ENCODE data around the gene C20orf141. TPM values are rescaled to one million over a fixed set of nuclear protein-coding genes. Genes with fewer than 3 reads are reported as not detected.

The C20orf141 gene
- total RNA-seq, 2 experiments from 2014 or later, result not detected

DNA sequence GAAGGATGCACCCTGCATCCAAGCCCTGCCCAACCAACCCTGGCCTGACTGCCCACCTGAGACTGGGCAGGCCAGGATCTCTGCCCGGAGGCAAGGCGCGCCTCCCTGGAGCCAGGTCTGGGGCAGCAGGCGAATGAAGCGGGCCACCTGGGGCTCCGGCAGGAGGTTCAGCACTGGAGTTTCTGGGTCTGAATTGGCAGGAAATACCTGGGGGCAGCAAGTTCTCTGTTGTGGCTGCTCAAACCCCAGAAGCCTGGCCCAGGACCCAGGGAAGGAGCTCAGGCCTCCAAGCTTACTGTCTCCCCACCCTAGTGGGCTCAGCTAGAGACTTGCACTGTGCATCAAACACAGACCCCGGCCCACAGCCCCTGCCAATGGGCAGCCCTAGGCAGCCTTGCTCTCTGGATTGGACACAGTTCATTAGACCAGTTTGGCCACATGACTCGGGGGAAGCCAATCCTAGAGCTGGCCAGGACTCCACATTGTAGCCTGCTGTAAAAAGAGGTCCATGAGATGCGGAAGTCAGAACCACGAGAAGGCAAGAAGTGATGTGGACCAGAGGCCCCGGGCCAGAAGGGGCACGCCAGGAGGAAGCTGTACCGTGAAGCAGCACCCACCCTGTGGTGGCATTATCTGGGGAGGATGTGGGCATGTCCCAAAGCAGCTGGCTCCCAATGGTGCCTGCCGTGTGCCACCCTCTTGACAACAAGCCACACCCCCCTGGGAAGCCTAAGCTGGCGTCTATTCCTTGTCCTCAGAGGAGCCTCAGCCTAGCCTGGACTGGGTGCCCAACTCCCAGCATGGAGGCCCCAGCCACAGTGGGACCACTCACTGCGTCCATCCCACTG, 17.4 kb upstream of the C20orf141 start:
- Mint-ChIP-seq H3K27ac (no peak overlapping the region), H3K4me3 (no peak overlapping the region), H3K9me3 (no peaks in the 10 kb centered on the region), H3K27me3 (peaks cover 39% of the 10 kb centered on the region), H3K4me1 (ENCODE audit: low read depth) (peaks cover 22% of the 10 kb centered on the region), H3K36me3 (ENCODE audit: low read depth) (peaks cover 5% of the 10 kb centered on the region)
- intact Hi-C loops (cut with micrococcal nuclease), result no loop called here
- DNase-seq (no peak), ATAC-seq (no peak)
- ChIA-PET POLR2A (no interaction called here), CTCF (no interaction called here)
- TF ChIP-seq, protein P1, sequence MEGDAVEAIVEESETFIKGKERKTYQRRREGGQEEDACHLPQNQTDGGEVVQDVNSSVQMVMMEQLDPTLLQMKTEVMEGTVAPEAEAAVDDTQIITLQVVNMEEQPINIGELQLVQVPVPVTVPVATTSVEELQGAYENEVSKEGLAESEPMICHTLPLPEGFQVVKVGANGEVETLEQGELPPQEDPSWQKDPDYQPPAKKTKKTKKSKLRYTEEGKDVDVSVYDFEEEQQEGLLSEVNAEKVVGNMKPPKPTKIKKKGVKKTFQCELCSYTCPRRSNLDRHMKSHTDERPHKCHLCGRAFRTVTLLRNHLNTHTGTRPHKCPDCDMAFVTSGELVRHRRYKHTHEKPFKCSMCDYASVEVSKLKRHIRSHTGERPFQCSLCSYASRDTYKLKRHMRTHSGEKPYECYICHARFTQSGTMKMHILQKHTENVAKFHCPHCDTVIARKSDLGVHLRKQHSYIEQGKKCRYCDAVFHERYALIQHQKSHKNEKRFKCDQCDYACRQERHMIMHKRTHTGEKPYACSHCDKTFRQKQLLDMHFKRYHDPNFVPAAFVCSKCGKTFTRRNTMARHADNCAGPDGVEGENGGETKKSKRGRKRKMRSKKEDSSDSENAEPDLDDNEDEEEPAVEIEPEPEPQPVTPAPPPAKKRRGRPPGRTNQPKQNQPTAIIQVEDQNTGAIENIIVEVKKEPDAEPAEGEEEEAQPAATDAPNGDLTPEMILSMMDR (IDR thresholded peaks at IDR 0.05), result no peak

GRCh38 chr20:2798095-2798805, 16.5 kb upstream of the C20orf141 start:
- Mint-ChIP-seq H3K27me3 (peaks cover 44% of the 10 kb centered on the region), H3K36me3 (ENCODE audit: low read depth) (peaks cover 5% of the 10 kb centered on the region), H3K4me3 (no peak overlapping the region), H3K4me1 (ENCODE audit: low read depth) (peaks cover 22% of the 10 kb centered on the region), H3K27ac (no peak overlapping the region), H3K9me3 (no peaks in the 10 kb centered on the region)
- ATAC-seq (no peak), DNase-seq (no peak)
- TF ChIP-seq, protein P1 (IDR thresholded peaks at IDR 0.05), result no peak
- ChIA-PET POLR2A (interaction anchor here (0.5 to 1.3 kb wide), 2 partner anchors 42 to 163 kb away, joined by 3 read pairs; no protein-coding TSS in a partner anchor), CTCF (interaction anchor here (0.7 kb wide), 1 partner anchor 31 kb away, joined by 3 read pairs; no protein-coding TSS in a partner anchor)
- intact Hi-C loops (cut with micrococcal nuclease), result no loop called here

DNA sequence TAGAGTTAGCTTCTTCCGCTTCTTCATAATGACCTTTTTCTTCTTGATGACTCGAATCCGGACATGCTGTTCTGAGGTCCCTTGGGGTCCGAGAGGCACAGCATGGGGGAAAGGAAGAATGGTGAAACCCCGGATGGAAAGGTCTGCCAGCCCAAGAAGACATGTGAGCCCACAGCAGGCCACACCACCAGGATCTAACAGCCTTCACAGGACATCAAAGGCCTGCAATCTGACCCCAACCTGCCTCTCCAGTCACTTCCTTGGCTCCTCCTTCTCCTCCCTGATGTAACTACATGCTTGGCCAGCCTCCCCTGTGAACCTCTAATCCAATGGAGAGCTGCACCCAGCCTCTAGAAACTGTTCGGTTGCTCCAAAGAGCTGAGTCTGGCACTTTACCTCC, 16.0 kb upstream of the C20orf141 start:
- peaks cover 5% of the 10 kb centered on the region for H3K36me3 Mint-ChIP-seq (ENCODE audit: low read depth)
- TF ChIP-seq, protein P1 (IDR thresholded peaks at IDR 0.05), result no peak
- intact Hi-C loops (cut with micrococcal nuclease), result no loop called here
- ChIA-PET CTCF (interaction anchor here (0.7 kb wide), 1 partner anchor 32 kb away, joined by 3 read pairs; no protein-coding TSS in a partner anchor), POLR2A (interaction anchor here (0.5 to 1.3 kb wide), 2 partner anchors 41 to 163 kb away, joined by 3 read pairs; no protein-coding TSS in a partner anchor)
- H3K27me3 Mint-ChIP-seq, result peaks cover 49% of the 10 kb centered on the region
- no peaks in the 10 kb centered on the region for H3K9me3 Mint-ChIP-seq
- ATAC-seq, result no peak
- H3K27ac Mint-ChIP-seq, result no peak overlapping the region
- peaks cover 22% of the 10 kb centered on the region for H3K4me1 Mint-ChIP-seq (ENCODE audit: low read depth)
- DNase-seq, result no peak
- H3K4me3 Mint-ChIP-seq, result peak overlapping the region; percentile 76

DNA sequence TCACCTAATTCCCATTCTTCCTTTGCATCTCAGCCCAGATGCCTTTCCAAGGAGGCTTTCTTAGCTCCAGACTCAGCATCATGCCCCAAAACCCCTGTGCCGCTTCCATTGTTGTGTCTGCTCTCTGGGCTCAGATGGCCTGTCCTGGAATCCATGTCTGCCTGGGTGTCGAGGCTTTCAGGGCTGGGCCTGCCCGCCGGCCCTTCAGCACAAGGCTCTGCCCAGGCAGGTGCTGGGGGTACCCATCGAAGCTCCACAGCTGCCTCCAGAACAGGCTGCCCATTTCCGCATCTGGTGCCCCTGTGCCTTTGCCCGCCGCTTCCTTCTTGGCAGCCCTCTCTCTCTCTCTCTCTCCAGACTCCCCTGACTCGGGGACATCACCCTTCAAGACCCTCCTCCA, 15.5 kb upstream of the C20orf141 start:
- ChIA-PET POLR2A (interaction anchor here (1.3 kb wide), 1 partner anchor 41 kb away, joined by 3 read pairs; no protein-coding TSS in a partner anchor), CTCF (interaction anchor here (0.7 kb wide), 1 partner anchor 32 kb away, joined by 3 read pairs; no protein-coding TSS in a partner anchor)
- Mint-ChIP-seq H3K4me1 (ENCODE audit: low read depth) (peaks cover 22% of the 10 kb centered on the region), H3K27me3 (peaks cover 52% of the 10 kb centered on the region), H3K4me3 (peak overlapping the region; percentile 76), H3K9me3 (no peaks in the 10 kb centered on the region), H3K36me3 (ENCODE audit: low read depth) (peaks cover 5% of the 10 kb centered on the region), H3K27ac (no peak overlapping the region)
- no peak for DNase-seq
- ATAC-seq, result no peak
- intact Hi-C loops (cut with micrococcal nuclease), result no loop called here
- TF ChIP-seq, protein P1 (IDR thresholded peaks at IDR 0.05), result no peak

Measured in activated CD8-positive, alpha-beta T cell treated with anti-CD3 and anti-CD28 coated beads for 36 hours (primary cell).